ENCODE measurements around the gene KRTAP5-7.
"Not testable (repeated sequence)": the region's sequence is repeated elsewhere in the genome, so short reads cannot be mapped to it uniquely, and the experiment has no call there.

The KRTAP5-7 gene

DNA sequence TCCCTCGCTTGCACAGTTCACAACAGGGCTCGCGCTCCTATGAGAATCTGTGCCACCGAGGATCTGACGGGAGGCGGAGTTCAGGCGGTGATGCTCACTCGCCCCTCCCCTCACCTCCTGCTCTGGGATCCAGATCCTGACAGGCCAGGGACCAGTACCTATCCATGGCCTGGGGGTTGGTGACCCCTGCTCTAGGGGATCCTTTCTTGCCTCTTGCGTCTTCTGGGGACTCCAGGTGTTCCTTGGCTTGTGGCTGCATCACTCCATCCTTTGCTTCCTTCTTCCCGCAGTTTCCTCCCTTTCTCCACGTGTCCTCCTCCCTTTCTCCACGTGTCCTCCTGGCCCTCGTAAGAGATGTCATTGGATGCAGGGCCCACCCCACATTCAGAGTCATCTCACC, 30.6 kb upstream of the KRTAP5-7 start:
- no peak for DNase-seq (ENCODE audit: low spot score)

DNA sequence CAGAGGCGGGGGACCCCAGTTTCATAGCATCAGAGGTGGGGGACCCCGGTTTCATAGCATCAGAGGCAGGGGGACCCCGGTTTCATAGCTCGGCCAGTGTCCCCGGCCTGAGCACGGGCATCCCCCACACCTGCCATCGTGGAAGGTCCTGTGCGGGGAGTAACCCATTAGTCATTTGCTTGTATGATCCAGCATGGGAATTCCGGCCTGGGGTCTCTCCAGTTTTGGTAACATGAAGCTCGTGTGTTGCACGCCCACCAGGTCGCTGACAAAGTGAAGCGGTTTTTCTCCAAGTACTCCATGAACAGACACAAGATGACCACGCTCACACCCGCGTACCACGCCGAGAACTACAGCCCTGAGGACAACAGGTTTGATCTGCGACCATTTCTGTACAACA, 29.0 kb upstream of the KRTAP5-7 start:
- DNase-seq (ENCODE audit: low spot score): no peak

DNA sequence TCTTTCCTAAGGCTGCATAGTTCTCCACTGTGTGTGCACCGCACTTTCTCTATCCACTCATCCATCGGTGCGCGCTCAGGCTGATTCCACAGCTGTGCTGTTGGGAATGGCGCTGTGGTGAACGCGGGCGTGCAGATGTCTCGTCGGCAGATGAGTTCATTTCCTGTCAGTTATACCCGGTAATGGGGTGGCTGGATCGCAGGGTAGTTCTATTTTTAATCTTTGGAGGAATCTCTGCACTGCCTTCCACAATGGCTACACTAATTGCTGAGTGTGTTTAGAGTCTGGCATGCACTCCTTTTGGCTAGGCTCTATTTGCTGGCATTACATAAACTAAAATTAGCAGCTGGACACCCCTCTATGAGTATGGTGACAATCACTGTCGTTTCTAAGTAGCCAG, 27.9 kb upstream of the KRTAP5-7 start:
- no peak for DNase-seq (ENCODE audit: low spot score)

DNA sequence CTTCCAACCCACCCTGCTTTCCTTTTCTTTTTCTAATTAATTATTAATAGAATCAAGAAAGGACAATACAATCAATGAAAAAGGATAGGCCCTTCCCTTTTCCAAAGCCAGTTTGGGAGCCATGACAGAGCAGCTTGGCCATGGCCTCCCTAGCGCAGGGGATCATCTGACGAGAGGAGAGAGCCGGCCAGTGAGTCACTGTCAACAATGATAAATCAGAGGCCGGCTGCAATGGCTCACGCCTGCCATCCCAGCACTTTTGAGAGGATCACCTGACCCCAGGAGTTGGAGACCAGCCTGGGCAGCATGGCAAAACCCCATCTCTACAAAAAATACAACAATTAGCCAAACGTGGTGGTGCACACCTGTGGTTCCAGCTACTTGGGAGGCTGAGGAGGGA, 27.5 kb upstream of the KRTAP5-7 start:
- no peak for DNase-seq (ENCODE audit: low spot score)

DNA sequence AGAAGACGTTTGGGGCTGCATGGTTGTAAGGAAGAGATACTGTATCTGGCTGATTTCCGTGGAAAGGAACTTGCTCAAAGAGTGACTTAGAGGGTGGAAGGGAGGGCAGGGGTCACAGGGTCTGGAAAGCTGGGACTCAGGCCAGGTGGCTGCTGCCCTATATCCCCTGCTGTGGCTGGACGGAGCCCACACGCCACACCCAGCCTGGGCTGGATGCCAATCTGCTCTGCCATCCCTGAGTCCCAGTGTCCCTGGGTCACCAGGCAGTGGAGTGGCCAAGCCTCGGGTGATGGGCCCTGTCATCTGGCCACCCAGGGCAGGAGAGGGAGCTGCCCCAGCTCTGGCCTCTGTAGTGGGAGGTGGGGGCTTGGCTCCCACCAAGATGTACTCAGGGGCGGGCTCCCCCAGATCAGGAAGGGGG, 26.5 kb upstream of the KRTAP5-7 start:
- no peak for DNase-seq (ENCODE audit: low spot score)

DNA sequence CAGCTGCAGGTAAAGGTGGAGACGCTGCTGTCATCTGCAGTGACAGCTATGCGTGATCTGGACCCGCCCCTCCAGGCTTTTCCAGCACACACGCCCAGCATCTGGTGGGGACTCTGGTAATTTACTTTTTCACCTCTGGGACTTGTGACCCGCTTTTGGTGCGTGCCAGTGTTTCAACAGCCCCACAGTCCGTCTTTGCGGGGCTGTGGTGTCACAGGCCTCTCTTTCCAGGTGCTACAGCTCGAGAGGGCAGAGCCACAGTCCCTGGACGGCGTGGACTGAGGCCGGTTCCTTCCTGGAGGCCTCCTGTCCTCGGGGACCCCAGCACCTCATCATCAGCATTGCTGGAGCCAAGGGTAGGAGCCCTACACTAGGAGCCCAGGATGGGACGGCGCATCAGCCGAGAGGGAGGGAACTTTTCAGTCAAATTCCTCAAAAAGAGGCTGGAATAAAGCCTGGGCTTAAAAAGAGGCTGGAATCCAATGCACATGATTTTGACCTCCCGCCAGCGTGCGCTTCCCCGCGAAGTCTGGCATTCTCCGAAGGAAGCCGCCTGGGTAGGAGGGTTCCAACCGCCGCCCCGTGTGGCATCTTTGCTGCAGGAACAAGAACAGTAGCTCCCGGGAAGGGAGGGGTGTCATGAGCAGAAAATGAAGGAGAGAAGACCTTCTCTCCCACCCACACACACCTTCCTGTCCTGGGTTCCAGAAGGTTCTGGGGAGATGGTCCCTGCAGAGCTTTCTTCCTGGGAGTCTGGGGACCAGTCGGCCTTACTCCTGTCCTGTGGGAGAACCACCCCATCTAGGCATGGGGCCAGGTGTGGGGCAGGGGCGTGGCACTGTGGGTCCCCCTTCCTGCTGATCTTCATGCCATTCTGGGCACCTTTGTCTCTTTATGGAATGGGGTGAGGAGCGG, 25.7 kb upstream of the KRTAP5-7 start:
- DNase-seq (ENCODE audit: low spot score): no peak

DNA sequence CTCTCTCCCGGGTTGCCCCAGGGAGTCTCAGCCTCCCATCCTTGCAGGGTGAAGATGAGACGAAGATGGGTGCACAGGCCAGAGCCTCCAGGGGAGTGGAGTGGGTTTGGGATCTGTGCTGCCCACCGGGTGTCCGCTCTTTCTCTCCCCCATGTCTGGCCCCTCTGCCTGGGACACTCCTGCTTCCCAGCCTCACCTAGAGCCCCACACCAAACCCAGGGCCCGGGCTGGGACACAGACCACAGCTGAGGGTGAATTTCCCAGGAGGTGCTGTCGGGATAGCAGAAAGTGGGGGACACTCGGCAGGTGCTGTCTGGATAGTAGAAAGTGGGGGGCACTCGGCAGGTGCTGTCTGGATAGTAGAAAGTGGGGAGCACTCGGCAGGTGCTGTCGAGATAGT, 25.0 kb upstream of the KRTAP5-7 start:
- DNase-seq (ENCODE audit: low spot score): no peak

DNA sequence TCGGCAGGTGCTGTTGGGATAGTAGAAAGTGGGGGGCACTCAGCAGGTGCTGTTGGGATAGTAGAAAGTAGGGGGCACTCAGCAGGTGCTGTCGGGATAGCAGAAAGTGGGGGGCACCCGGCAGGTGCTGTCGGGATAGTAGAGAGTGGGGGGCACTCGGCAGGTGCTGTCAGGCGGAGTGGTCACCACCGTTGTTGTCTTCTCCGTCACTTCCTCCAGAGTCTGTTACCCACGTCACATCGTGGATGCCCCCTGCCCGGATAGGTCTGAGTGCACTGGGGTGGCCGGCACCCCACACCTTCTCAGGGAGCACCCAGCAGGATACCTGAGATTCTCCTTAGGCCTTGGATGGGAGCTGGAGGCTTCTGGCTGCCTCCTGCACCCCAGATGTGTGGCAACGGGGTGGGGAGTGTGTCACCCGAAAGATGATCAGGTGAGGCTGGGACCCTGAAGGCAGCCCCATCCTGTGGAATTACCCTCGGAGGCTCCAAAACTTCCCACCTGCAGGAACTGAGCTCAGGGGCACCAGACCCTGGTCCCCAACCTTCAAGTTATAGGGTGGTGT, 24.1 kb upstream of the KRTAP5-7 start:
- DNase-seq (ENCODE audit: low spot score): no peak

DNA sequence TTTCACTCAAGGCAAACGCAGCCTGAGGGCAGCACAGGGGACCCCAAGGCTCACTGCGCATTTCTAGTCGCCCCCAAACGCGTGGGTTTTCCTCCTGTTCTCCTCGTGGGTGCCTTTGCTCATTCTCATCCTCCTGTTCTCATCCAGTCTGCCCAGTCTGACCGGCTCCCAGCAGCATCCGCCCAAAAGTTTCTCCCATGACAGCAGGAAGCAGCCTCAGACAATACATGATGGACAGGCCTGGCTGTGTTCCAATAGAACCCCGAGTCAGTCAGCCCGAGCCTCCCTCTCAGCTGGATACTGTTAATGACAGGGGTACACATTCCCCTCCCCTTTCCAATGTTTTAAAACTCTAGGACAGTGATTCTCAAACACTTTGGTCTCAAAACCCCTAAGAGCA, 22.5 kb upstream of the KRTAP5-7 start:
- DNase-seq (ENCODE audit: low spot score): no peak

DNA sequence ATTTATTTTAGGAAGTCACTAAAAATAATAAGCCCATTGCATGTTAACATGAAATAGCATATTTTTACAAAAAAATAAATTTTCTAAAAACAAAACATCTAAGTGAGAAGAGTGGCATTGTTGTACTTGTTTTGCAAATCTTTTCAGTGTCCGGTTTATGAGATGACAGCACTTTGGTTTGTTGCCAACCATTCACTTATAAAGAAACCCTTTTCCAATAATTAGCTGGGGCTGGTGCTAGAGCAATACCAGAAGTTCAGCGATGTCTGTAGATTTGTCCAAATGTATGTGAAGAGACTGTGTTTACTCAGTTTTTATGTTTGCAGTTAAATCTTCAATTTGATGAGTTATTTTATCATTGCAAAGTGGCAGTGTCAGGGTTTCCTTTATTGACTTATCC, 22.1 kb upstream of the KRTAP5-7 start:
- no peak for DNase-seq (ENCODE audit: low spot score)

DNA sequence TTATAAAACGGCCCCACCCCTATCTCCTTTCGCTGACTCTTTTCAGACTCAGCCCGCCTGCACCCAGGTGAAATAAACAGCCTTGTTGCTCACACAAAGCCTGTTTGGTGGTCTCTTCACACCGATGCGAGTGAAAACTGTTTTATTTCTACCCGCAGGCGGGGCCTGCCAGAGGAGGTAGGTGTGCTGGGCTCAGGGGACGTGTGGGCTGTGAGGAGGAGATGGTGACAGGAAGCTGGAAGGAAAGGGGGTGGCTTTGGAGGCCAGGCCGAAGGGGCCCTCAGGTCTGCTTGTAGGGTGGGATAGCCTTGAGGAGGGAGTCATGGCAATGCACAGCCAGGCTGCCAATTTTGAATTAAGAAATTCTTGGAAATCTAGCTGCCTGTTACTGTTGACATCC, 21.3 kb upstream of the KRTAP5-7 start:
- DNase-seq (ENCODE audit: low spot score): no peak

DNA sequence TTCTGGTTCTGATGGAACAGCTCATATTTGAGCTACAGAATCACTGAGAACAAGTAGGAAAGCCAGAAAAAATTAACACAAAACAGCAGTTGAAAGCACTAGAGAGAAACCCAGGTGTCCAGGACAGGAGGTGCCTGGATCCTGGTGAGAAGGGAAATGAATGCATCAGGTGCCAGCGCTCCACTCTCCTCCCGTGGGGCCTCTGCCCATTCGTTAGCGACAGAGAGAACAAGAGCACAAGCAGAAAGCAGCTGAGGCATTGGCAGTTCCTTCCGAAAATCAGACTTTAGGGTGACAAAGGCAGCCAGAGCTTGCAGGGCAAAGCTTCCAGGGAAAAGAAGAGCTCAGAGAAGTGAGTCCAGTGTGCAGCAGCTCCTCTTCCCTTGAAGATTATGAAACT, 20.0 kb upstream of the KRTAP5-7 start:
- DNase-seq (ENCODE audit: low spot score): no peak

DNA sequence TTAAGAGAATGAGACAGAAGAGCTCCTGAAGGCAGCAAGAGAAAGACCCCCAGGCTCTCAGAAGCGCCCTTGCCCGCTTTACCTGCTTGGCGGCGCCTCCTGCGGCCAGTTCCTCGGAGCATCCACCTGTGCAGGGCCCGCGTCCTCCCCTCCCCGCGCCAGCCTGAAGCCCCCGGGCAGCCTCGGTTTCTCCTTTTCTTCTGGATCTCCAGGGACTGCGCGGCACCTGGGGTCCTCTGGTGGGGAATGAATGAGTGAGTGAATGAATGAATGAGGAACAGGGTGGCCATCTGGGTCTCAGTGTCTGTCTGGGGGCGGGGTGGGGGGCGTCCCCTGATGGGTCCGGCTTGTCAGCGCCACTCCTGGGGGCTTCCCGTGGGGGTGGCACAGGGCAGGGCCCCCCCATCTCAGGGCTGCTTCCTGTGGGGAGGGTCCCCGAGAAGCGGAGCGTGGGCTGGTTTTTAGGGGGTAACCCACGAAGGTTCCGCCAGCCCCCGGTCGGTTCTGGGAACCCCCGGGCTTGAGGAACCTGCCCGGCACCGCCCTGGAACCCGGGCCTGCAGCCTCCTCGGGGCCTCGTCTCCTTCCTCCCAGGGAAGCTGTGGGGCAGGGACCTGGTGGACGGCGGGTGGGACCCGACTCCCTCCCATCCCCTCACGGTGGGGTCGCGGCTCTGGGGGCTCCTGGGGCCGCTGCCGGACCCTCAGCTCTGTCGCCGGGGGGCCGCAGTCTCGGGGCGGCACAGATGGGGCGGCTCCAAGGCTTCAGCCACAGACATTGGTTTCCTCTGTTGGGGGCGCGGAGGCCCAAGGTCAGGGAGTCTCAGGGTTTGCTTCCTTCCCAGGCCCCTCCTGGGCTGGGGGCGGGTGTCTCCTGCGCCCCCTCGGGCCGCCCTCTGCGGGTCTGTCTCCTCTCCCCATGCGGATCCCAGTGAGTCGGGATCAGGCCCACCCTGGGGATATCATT, 8.3 kb upstream of the KRTAP5-7 start:
- DNase-seq (ENCODE audit: low spot score): no peak

DNA sequence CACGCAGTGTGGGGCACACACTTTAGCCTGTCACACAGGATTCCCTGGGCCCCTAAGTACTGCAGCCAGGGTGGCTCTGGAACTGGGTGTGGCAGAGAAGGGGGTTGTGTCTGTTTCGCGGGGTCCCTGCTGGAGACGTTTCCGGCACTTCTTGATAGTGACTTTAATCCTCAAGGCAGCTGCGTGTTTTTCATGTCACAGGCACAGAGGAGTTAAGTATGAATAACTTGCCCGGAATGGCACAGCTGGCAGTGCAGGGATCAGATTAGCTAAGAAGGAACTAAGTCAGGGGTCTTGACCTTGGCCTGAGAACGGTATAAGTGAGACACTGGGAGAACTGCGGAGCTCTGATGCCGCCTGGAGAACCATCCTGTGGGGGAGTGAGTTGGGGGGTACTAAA, 7.5 kb upstream of the KRTAP5-7 start:
- DNase-seq (ENCODE audit: low spot score): no peak

DNA sequence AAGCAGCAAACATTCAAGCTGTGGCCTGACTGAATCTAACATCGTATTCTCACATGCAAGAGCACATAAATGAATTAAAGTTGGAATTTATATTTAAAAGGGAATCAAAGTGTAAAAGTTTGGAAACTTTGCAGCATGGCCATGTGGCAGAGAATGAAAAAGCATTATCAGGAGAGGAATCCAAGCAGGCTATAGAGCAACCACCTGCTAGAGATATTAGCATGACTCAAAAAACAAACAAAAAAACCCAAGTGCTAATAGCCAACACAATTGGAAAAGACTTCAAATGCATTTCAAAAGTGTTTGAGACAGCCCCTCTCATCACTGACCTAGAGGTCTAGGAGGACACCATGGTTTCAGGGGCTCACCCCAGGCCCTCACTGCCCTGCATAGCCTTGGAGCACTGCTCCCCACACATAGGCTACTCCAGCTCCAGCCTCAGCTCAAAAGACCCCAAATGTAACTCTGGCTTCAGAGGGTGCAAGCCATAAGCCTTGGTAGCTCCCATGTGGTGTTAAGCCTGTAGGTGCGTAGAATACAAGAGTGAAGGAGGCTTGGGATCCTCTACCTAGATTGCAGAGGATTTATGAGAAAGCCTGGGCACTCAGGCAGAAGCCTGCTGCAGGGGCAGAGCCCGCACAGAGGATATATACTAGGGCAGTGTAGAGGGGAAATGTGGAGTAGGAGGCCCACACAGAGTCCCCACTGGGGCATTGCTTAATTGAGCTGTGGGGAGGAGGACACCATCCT, 1.7 kb upstream of the KRTAP5-7 start:
- no peak for DNase-seq (ENCODE audit: low spot score)

DNA sequence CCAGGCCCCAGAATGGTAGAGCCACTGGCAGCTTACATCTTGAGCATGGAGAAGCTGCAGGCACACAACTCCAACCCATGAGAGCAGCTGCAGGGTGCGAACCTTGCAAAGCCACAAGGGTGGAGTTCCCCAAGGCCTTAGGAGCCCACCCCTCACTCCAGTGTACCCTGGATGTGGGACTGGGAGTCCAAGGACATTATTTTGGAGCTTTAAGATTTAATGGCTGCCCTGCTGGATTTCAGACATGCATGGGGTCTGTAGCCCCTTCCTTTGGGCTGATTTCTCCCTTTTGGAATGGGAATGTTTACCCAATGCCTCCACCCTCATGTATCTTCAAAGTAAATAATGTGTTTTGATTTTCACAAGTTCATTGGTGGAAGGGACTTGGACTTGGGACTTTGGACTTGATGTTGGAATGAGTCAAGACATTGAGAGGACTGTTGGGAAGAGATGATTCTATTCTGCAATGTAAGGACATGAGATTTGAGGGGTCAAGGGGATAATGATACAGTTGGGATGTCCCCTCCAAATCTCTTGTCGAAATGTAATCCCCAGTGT, 1.1 kb upstream of the KRTAP5-7 start:
- DNase-seq (ENCODE audit: low spot score): no peak

DNA sequence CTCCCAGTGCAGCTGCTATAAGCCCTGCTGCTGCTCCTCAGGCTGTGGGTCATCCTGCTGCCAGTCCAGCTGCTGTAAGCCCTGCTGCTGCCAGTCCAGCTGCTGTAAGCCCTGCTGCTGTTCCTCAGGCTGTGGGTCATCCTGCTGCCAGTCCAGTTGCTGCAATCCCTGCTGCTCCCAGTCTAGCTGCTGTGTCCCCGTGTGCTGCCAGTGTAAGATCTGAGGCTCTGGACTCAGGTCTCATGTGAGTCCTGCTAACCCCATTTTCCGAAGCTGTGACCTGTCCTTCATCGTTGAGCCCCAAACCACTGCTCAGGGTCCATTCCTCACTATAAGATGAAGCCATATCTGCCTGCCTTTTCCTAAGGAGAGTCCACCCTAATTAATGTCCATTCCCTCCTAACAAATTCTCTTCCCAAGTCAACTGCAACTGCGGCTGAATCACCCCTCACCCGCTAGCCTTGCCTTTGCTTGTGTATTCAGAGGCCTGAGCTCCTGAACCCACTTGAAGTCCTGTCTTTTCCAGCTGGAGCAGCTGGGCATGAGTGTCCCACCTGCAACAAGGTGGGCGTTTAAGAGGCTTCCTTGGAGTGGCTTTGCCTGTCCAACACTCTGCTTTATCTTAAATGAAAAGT, 626 bp downstream of the KRTAP5-7 start:
- DNase-seq (ENCODE audit: low spot score): no peak

DNA sequence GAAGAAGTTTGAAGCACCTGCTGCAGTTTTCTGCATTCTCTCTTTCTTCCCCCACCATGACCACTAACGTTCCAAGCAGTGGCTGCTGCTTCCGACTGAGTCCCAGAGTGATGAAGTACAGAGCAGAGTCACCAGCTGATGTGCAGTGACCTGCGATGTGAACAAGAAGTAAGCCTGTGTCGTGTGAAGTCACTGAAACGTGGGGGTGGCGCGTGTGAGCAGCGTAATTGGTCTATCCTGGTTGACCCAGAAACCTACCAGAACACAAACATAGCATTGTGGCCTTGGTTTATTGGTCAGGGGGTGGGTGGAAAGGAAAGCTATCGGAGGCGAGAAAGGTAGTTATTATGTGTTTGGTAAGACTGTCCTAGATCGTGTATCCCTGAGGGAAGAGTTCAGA, 3.5 kb downstream of the KRTAP5-7 start:
- DNase-seq (ENCODE audit: low spot score): no peak

DNA sequence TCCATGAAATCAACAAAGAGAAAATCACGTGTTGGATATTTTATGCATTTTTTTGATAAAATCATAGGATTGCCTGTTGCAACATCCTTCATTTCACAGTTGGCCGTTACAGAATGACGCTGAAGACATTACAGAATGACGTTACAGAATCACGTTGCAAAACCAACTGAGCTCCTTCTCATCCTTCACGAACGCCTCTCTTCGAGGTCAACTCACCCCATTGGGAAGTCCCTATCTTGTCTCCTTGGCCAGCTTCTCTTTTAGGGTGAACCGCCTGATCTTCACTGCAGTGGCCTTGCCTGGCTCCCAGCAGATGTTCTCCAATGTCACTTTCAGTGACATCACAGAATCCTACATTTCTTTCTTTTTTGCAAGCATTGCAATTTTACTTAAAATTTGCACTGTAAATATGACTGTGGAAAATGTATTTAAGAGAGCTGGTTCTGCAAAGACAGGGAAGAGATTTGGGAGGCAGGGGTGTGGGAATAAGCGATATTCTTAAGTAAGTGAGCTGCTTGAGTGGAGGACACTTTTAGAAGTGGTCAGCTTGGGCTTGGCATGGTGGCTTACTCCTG, 5.1 kb downstream of the KRTAP5-7 start:
- no peak for DNase-seq (ENCODE audit: low spot score)

DNA sequence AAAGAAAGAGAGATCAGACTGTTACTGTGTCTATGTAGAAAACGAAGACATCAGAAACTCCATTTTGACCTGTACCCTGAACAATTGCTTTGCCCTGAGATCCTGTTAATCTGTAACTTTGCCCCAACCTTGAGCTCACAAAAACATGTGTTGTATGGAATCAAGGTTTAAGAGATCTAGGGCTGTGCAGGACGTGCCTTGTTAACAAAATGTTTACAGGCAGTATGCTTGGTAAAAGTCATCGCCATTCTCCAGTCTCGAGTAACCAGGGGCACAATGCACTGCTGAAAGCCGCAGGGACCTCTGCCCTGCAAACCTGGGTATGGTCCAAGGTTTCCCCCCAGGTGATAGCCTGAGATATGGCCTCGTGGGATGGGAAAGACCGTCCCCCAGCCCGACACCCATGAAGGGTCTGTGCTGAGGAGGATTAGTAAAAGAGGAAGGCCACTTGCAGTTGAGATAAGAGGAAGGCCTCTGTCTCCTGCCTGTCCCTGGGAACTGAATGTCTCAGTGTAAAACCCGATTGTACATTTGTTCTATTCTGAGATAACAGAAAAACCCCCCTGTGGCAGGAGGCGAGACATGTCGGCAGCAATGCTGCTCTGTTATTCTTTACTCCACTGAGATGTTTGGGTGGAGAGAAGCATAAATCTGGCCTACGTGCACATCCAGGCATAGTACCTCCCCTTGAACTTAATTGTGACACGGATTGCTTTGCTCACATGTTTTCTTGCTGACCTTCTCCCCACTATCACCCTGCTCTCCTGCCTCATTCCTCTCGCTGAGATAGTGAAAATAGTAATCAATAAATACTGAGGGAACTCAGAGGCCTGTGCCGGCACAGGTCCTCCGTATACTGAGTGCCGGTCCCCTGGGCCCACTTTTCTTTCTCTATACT, 7.9 kb downstream of the KRTAP5-7 start:
- not testable (repeated sequence) for DNase-seq (ENCODE audit: low spot score)

Measured in COLO829 (cell line).